Medulla oblongata (tissue), 1 donor: ENCODE measurements around the gene TMEM14B.
"Not testable (repeated sequence)": the region's sequence is repeated elsewhere in the genome, so short reads cannot be mapped to it uniquely, and the experiment has no call there.

Experiments
- DNase-seq: peaks from one replicate; pipeline ENCODE4 v3.0.0-alpha.2; 2015; ENCODE audit errors: extremely low spot score

The TMEM14B gene

DNA sequence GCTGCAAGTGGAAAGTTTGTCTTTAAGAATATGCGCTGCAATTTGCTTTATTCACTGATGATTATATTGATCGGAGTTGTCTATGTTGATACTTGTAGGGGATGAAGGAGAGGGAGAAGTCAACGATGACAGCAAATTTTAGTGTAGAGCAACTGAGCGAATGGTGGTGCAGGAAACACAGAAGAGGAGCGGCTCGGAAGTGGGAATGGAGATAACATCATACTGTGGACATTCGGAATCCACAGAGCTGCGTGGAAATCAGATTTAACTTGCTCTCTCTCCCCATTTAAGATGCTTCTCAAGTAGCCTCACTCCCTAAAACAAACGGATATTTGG lies 722 bp upstream of the TMEM14B start:
- DNase-seq = no peak

DNA sequence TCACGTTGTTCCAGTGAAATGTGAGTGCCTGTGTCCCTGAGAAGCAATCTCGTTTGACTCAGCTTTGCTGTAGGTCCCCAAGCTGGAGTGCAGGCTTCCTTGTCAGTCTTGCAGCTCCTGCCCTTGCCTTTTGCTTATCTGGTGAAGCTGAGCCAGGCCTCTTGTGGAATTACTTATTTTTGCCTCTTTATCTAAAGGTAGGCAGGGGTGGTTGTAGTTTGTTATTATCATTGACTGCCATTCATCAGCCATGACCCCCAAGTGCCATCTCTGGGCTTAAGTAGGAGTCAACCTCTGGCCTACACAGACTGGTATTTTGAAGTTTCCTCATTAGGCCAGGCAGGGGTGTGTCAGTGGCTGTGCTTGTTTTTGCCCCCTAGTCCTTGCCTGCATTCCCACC lies 2.1 kb downstream of the TMEM14B start:
- DNase-seq = no peak

DNA sequence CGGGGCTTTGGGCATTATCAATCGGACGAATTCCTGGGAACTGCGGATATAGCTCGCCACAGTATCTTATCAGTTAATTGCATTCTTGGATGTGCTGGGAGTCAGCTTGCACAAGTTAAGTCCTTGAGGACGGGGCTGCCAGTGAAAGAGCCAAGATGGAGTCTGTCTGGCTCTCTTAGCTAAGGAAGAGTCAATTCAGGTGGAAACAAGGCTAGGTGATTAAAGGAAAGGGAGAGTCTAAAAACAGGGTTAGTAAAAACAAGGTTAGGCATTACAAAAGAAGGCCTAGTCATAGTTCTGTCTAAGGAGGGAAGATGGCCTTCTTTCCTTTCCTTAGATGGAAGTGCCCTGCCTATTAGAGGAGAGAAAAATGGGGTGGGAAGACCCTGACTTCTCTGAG lies 3.0 kb downstream of the TMEM14B start:
- not testable (repeated sequence) for DNase-seq

DNA sequence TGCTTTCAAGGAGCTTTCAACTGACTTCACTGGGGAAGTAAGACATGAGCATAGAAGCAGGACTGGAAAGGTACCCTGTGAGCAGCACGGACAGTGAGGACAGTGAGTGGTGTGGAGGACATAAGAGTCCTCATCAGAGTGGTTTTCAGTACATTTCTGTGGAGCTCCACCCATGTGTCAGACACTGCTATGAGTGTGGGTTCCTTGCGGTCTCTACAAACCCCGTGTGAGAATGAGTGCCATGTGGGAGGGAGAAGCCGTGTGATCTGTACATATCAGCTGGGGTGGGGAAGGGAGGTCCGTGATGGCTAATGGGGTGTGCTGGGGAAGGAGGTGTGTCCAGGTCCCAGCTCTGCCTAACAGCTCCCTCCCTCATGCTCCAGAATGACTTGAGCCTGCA lies 4.2 kb downstream of the TMEM14B start:
- DNase-seq = not testable (repeated sequence)

DNA sequence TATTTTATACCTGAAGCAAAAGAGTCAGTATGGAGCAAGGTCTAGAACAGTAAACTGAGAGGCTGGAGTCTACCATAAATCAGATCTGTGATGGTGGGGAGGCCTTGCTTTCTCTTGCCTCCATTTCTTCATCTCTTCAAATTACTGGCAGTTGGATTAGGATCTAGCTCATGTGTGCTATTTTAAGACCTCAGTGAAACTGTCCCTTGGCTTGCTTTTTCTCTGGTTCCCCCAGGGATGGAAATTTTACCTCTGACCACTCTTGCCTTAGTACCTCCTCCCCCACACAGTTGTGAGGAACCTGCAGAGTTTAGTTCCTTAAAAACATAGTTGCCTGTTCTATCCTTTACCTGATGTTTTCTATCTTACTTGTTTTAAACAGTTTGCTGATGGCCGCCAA lies 8.5 kb downstream of the TMEM14B start:
- no peak for DNase-seq

- peak; percentile 23 for DNase-seq
These were observed 11.8 kb downstream of the TMEM14B start for GRCh38 chr6:10759312-10759839.

DNA sequence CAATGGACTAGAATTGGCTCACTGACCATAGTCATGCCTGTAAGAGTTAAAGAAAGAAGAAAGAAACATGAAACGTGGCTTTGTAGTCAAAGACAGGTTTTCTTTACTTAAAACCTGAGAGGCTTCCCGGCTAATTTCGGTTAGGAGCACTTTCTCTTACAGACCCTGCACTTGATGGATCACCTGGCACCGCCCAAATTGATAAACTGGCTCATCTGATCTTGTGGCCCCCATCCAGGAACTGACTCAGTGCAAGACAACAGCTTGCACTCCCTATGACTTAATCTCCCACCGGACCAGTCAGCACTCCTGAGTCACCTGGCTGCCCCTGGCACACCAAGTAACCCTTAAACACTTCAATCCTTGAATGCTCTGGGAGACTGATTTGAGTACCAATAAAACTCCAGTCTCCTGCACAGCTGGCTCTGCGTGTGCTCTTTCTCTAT lies 12.3 kb downstream of the TMEM14B start:
- DNase-seq = no peak

GRCh38 chr6:10763006-10763405 lies 15.4 kb downstream of the TMEM14B start:
- DNase-seq = no peak

DNA sequence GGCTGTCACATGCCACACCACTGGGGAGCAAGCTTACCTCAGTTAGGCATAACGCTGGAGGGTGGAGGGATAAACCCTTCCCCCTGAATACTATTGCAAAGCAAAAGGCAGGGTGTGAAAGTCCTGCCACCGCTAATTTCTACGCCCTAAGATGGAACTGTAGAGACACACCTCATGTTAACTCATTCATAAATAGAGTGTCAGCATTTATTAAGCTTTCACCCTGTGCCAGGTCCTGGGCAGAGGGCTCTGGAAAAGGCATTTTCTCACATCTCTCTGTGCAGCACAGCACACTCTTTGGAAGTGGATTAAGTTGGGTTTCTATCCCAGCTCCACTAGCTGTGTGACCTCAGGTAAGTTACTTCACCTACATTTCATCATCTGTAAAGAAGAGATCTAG lies 21.8 kb downstream of the TMEM14B start:
- DNase-seq = no peak

GRCh38 chr6:10771371-10771894 lies 23.8 kb downstream of the TMEM14B start:
- no peak for DNase-seq

DNA sequence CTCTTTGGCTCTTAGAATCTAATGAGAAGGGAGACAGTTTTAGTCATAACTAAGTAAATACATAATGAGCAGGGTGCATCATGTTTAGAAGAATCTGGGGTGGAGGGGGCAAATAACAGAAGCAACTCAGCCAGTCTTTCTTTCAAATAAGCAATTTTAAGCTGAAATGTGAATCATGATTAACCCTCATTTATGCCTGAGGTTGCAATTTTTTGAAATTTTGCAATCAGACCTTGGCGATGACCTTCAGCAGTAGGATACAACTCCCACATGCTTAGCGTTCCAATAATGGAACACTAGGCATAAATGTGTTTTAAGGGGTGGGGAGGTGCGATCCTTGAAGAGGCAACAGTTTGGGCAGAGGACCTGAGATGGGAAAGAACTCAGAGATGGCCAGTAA lies 30.6 kb downstream of the TMEM14B start:
- DNase-seq = no peak

DNA sequence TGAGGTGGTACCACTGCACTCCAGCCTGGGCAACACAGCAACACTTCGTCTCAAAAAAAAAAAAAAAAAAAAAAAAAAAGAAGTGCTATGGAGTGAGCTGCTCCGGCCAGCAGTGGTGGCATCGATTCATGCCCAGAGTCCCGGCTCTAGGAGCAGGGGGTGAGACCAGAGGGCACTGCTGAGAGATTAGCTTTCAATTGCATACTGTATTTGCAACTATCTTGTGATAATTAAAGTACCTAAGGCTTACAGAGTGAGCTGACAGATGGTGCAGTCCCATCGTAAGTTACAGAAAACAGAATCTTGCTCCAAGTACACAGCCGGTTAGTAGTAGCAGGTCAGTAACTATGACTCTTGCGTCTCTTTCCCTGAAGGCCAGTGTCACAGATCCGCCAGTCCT lies 31.5 kb downstream of the TMEM14B start:
- no peak for DNase-seq

GRCh38 chr6:10791673-10792072 lies 44.1 kb downstream of the TMEM14B start:
- DNase-seq = no peak

GRCh38 chr6:10792101-10792500 lies 44.5 kb downstream of the TMEM14B start:
- DNase-seq = no peak

DNA sequence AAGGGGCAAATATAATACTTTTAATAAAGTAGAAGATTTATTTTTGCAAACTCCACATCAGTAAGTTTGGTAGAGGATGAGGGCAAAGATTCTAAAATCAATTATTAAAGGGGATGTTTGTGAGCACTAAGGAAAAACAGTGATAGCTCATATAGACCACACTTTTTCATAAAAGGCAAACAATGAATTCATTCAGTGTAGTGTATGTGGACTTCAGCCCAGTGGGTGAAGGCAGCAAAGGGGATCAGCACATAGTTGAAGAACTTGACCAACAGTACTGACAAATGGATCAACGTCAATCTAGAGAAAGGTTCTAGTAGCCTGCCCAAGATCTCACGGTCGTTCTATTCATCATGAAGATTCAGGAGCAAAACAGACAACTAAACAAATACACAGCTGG lies 45.4 kb downstream of the TMEM14B start:
- peak; percentile 17 for DNase-seq

DNA sequence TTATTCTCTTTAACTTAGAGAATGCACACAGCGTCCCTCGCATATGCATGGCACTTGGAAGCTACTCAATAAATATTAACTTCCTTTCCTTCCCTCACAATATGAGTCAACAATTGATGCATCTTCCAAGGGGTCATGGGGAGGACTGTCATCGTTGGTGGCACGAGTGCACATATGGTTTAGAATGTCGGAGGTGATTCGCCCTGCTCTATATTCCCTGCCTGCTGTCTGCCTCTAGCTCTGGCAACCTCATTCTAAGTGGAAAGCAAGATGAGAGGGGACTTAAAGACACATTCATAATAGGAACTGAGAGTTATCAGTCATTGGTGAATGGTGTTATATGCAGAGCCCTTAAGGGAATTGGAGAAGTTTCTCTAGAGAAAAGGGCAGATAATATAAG lies 46.1 kb downstream of the TMEM14B start:
- DNase-seq = no peak

- DNase-seq = no peak
These were observed 46.6 kb downstream of the TMEM14B start for GRCh38 chr6:10794239-10794638.

- DNase-seq = no peak
These were observed 53.2 kb downstream of the TMEM14B start for GRCh38 chr6:10800810-10801209.

DNA sequence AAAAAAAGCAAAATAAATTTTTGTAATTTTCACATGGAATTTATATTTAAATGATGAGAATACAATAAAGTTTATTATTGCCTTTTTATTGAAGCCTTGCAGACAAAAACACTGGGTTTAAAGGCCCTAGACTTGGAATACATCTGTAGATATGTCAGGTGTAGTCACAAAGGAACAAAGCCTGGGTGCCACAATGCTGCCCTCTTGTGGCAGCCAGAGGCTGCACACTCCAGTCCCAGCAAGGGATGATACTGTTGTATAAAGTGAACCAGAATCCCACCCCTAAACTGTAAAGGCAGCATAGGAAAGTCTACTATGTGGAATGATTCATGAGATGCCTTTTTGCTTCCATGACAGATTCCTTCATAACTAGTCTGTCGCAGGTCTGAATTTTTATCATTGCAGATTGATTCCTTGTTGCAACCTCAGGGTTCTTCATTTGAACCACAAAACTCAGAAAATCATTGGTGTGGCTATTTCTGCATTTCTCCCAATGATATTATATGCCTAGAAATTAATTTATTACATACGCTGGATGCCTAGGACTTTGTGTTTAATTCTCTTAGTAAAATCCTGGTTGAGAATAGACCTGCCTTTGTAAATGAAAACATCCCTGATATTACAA lies 53.7 kb downstream of the TMEM14B start:
- DNase-seq = peak; percentile 71
